Measurements from ENCODE around the gene INPP5D.

GRCh38 chr2:233087713-233088112, 27.6 kb downstream of the INPP5D start:
- TF ChIP-seq POLR2A (IDR thresholded peaks at IDR 0.05; ENCODE audit: low read length) (no peak), GATA1 (IDR thresholded peaks at IDR 0.05; ENCODE audit: low read depth, low read length) (no peak)

Data from erythroblast (primary cell).